Epithelial cell of esophagus (primary cell): ENCODE measurements around the gene CHST11.

Experiments
- DNase-seq: peaks from one replicate; pipeline ENCODE4 v3.0.0; 2010; ENCODE audit warnings: low read depth
- H3K4me3 ChIP-seq: 2 replicates; pipeline ENCODE4 v1.5.1; 2011; ENCODE audit warnings: mild to moderate bottlenecking, low read length, control low read depth
- TF ChIP-seq, protein P1 (sequence below): IDR thresholded peaks from 2 replicates; pipeline ENCODE4 v1.5.1; 2011; ENCODE audit warnings: low read depth, mild to moderate bottlenecking, low read length, control low read depth, inconsistent platforms; ENCODE audit not compliant: insufficient read depth; ENCODE audit errors: missing control alignments

Gene CHST11

DNA sequence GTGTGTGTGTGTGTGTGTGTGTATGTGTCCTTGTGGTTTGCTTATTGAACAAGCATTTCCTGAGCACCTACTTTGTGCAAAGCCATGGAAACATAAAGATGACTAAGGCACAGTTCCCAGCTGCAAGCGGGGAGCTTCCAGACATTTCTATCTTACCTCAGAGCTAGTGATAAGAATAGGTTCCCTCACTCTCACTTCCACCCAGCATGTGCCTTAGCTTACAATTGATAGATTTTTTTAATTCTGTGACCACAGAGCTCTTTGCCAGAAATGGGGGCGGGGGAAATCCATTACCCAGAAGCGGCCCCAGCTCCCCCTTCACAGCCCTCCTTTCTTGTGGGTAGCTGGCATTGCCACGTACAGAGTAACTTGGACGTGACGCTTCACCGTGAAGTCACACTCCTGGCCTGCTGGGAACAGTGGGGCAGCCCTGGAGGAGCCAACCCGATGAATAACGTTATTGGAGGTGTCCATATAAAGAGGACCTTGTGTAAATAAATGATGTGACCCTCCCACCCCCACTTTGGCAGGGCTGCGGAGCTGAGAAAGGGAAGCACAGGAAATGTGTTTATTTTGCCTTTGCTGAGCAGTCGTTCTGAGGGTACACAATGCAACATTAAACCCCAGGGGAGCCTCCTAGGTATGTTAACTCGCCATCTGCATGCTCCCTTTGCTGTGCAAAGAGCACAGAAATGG is 238.9 kb downstream of the CHST11 start:
- no peak overlapping the region for H3K4me3 ChIP-seq
- TF ChIP-seq, protein P1, sequence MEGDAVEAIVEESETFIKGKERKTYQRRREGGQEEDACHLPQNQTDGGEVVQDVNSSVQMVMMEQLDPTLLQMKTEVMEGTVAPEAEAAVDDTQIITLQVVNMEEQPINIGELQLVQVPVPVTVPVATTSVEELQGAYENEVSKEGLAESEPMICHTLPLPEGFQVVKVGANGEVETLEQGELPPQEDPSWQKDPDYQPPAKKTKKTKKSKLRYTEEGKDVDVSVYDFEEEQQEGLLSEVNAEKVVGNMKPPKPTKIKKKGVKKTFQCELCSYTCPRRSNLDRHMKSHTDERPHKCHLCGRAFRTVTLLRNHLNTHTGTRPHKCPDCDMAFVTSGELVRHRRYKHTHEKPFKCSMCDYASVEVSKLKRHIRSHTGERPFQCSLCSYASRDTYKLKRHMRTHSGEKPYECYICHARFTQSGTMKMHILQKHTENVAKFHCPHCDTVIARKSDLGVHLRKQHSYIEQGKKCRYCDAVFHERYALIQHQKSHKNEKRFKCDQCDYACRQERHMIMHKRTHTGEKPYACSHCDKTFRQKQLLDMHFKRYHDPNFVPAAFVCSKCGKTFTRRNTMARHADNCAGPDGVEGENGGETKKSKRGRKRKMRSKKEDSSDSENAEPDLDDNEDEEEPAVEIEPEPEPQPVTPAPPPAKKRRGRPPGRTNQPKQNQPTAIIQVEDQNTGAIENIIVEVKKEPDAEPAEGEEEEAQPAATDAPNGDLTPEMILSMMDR = no peak
- DNase-seq = peak; percentile 29

DNA sequence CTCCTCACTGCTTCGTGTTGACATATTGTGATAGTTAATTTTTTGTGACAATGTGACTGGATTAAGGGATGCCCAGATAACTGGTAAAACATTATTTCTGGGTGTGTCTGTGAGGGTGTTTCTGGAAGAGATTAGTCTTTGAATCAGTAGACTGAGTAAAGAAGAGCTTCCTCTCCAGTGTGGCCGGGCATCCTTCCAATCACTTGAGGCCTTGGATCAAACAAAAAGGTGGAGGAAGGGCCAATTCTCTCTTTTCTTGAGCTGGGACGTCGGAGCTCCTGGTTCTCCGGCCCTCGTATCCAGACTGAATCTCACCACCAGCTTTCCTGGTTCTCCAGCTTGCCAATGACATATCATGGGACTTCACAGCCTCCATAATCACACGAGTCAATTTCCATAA is 240.4 kb downstream of the CHST11 start:
- H3K4me3 ChIP-seq = no peak overlapping the region
- DNase-seq = no peak
- TF ChIP-seq, protein P1 = no peak

DNA sequence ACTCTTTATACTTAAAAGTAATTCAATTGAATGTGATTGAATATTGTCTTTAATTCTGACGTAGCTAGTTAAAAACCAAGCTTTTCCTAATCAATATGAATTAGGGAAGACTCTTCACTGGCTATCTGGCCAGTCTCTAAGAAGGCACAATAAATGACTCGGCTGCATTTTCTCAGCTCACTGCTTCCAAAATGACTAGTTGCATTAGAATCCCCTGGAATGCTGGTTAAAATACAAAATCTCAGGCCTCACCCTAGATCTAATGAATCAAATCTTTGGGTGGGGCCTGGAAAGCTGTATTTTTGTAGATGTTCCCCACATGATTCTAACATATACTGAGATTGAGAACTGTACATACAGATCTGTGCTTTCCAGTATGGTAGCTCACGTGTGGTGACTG is 242.1 kb downstream of the CHST11 start:
- TF ChIP-seq, protein P1 = no peak
- DNase-seq = no peak
- no peak overlapping the region for H3K4me3 ChIP-seq

DNA sequence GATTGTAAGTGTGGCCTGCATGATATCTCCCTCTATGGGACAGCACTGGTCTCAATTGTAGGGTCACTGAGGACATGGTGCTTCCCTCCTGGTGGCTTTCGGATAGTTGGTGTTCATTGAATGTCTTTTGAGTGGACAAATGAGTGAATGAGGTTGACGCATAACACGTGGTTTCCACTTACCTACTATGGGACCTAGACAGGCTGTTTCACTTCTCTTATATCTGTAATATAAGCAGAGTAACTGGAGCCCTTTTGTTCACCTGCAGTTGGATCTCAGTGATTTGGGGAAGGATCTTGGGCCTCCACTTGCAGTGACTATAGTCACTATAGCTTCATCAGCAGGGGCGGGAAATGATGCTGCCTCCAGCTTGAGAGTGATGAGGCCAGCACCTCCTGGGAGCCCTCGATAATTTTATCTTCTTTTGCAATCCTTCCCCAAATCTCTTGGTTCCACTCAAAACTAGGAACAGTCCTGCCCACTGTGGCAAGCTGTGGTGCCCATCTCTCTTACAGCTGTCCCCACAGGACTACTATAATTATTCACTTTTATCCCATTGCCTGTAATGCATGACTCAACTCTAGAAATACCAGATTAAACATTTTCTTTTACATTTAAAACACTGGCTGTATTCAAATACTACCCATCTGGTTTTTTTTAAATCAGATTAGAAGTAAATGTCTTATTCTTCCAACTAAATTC is 242.9 kb downstream of the CHST11 start:
- TF ChIP-seq, protein P1 = no peak
- H3K4me3 ChIP-seq = no peak overlapping the region
- DNase-seq = no peak

DNA sequence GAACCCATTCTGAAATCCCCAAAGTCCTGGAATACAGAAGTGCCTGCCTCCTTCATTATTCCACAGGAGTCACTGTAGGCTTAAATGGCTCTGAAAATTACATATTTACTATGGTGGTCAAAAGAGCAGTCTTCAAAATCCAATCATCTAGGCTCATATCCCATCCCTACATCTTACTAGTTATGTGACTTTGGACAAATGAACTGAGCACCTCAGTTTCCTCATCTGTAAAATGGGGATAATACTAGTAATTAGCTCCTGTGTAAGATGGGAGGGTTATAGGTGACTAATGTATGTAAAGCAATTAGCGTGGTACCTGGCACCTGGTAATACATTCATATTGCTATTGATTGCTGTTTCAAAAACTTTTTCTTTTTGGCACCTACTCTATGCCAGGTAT is 243.6 kb downstream of the CHST11 start:
- H3K4me3 ChIP-seq = no peak overlapping the region
- DNase-seq = no peak
- TF ChIP-seq, protein P1 = no peak

DNA sequence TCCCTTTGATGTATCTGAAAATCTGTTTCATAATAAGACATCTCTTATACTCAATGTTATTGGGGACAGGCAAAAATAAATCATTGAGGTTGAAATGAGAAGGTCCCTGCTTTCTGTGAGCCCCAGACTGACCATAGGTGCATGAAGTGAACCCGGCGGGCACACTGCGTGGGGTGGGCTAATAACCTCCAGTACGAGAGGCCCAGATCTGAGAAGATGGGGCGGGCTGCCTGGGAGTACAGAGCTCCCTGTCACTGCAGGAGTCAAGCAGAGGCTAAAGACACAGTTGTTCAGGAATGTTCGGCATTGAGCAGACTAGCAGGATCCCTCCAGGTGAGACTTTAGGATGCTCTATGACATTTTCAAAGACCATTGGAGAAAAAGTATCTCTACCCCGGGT is 244.6 kb downstream of the CHST11 start:
- TF ChIP-seq, protein P1 = no peak
- H3K4me3 ChIP-seq = no peak overlapping the region
- no peak for DNase-seq
